Adipose tissue (tissue), 3 donors: ENCODE data around the gene COL5A2. TPM values are rescaled to one million over a fixed set of nuclear protein-coding genes. Genes with fewer than 3 reads are reported as not detected.

Source experiments
- H3K27ac ChIP-seq: one replicate; pipeline ENCODE4 v1.5.1; 2013; ENCODE audit warnings: low read depth, low read length
- WGBS, 3 donors: extraction: QIAGEN DNeasy Blood & Tissue Kit; methylation state at CpG; one replicate each; pipeline ENCODE4 v1.1.7; 2013; 5-methylcytosine and 5-hydroxymethylcytosine counted together
- polyA plus RNA-seq, 3 donors: library from polyadenylated mRNA; stranded (reverse); fragments of 200-250 nt; gene quantifications; one replicate each; pipeline ENCODE4 v1.2.3, GENCODE V29; 2013
- donor health status: healthy with polysubstance abuse.
- donor health status: Bipolar disorder and iron deficiency.
- donor health status: healthy.

The COL5A2 gene
- polyA plus RNA-seq, 3 donors: 8.0 to 44.5 (median 29.1) TPM

GRCh38 chr2:189024901-189025618, 154.5 kb downstream of the COL5A2 start:
- WGBS, 3 donors: 44 to 57% (median 45%) methylated on average over 3 of the region's 3 CpGs
- no peak overlapping the region for H3K27ac ChIP-seq

- 58 to 80% (median 58%) methylated on average over 3 of the region's 3 CpGs for WGBS, 3 donors
- no peak overlapping the region for H3K27ac ChIP-seq
These were observed 157.1 kb downstream of the COL5A2 start for GRCh38 chr2:189022492-189022891.

- H3K27ac ChIP-seq: no peak overlapping the region
- WGBS, 3 donors: 54 to 64% (median 56%) methylated on average over 7 of the region's 7 CpGs
These were observed 157.5 kb downstream of the COL5A2 start for GRCh38 chr2:189022053-189022481.

GRCh38 chr2:189020179-189020578, 159.4 kb downstream of the COL5A2 start:
- WGBS, 3 donors: 63 to 83% (median 76%) methylated on average over 1 of the region's 1 CpG
- no peak overlapping the region for H3K27ac ChIP-seq

GRCh38 chr2:189018631-189019030, 160.9 kb downstream of the COL5A2 start:
- no peak overlapping the region for H3K27ac ChIP-seq

GRCh38 chr2:189016311-189016861, 163.2 kb downstream of the COL5A2 start:
- H3K27ac ChIP-seq: no peak overlapping the region

- 43 to 71% (median 49%) methylated on average over 1 of the region's 1 CpG for WGBS, 3 donors
- no peak overlapping the region for H3K27ac ChIP-seq
These were observed 164.2 kb downstream of the COL5A2 start for GRCh38 chr2:189015359-189015758.

GRCh38 chr2:189014449-189015138, 165.0 kb downstream of the COL5A2 start:
- WGBS, 3 donors: 51 to 72% (median 69%) methylated on average over 2 of the region's 2 CpGs
- no peak overlapping the region for H3K27ac ChIP-seq

- no peak overlapping the region for H3K27ac ChIP-seq
- 63 to 79% (median 71%) methylated on average over 2 of the region's 2 CpGs for WGBS, 3 donors
These were observed 165.7 kb downstream of the COL5A2 start for GRCh38 chr2:189013671-189014448.

- no peak overlapping the region for H3K27ac ChIP-seq
- WGBS, 3 donors: 79 to 93% (median 80%) methylated on average over 3 of the region's 3 CpGs
These were observed 166.5 kb downstream of the COL5A2 start for GRCh38 chr2:189013031-189013430.

GRCh38 chr2:189012351-189012750, 167.2 kb downstream of the COL5A2 start:
- 75 to 91% (median 83%) methylated on average over 1 of the region's 1 CpG for WGBS, 3 donors
- no peak overlapping the region for H3K27ac ChIP-seq

GRCh38 chr2:189010536-189010935, 169.0 kb downstream of the COL5A2 start:
- H3K27ac ChIP-seq: no peak overlapping the region
- WGBS, 3 donors: 59 to 77% (median 69%) methylated on average over 6 of the region's 6 CpGs

GRCh38 chr2:189008555-189009262, 170.9 kb downstream of the COL5A2 start:
- WGBS, 3 donors: 80 to 85% (median 82%) methylated on average over 9 of the region's 9 CpGs
- H3K27ac ChIP-seq: no peak overlapping the region

GRCh38 chr2:189002079-189002478, 177.5 kb downstream of the COL5A2 start:
- WGBS, 3 donors: 25 to 47% (median 29%) methylated on average over 1 of the region's 1 CpG
- no peak overlapping the region for H3K27ac ChIP-seq

- no peak overlapping the region for H3K27ac ChIP-seq
These were observed 179.3 kb downstream of the COL5A2 start for GRCh38 chr2:189000221-189000620.

GRCh38 chr2:188997263-188997662, 182.3 kb downstream of the COL5A2 start:
- no peak overlapping the region for H3K27ac ChIP-seq

- H3K27ac ChIP-seq: no peak overlapping the region
- 77 to 85% (median 77%) methylated on average over 1 of the region's 1 CpG for WGBS, 3 donors
These were observed 186.3 kb downstream of the COL5A2 start for GRCh38 chr2:188993247-188993646.

- WGBS, 3 donors: 51 to 74% (median 53%) methylated on average over 4 of the region's 4 CpGs
- H3K27ac ChIP-seq: no peak overlapping the region
These were observed 192.7 kb downstream of the COL5A2 start for GRCh38 chr2:188986839-188987238.

- 49 to 75% (median 55%) methylated on average over 5 of the region's 5 CpGs for WGBS, 3 donors
- no peak overlapping the region for H3K27ac ChIP-seq
These were observed 194.9 kb downstream of the COL5A2 start for GRCh38 chr2:188984680-188985079.
